ENCODE measurements around the gene TLN1.

The TLN1 gene

DNA sequence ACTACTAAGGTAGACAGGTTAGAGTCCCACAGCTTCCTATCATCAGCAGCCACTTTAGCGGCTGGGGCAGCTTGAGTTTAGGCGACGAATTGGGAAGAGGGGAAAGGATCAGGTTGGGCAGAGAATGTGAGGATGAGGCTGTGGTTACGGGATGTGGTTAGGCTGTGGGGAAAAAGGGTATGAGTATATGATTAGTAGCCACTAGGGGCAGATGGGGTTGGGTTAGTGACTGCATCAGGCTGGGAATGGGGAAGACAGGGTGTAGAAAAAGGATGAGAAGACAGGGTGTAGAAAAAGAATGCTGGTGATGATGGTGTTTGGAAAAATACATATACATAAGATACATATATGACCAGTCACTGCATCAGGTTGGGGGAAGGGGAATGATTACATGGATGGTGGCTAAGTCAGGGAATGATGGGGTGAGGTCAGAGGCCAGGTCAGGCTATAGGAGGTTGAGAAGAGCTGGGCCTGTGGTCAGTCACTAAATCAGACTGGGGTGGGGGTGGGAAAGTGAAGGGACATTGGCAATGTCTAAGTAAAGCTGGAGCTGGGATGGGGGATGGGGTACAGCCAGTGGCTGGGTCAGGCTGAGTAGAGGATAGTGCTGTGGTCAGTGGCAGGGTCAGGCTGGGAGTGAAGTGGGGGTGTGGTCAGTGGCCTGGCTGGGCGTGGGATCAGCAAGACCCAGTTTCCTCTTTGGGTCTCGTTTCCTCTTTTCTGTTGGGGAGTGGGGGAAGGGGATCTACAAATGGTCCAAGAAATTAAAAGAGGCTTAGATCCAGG is 2.1 kb downstream of the TLN1 start:
- DNase-seq (ENCODE audit: low read depth, low spot score) = peak; percentile 75

DNA sequence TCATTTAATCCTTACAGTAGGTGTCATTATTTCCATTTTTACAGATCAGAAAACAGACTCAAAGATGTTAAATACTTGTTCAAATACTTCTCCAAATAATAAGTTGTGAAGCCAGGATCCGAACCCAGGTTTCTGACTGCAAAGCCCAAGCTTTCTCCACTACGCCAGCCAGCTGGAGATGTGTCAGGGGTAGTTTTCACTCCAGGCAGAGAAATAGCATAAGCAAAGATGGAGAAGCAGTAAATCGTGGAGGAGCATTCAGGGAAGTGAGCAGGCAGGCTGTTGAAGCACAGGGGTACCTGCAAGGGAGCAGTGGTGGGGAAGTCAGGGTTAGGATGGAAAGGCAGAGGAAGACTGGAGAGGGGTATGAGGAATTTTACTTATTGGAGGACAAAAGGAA is 2.9 kb downstream of the TLN1 start:
- no peak for DNase-seq (ENCODE audit: low read depth, low spot score)

DNA sequence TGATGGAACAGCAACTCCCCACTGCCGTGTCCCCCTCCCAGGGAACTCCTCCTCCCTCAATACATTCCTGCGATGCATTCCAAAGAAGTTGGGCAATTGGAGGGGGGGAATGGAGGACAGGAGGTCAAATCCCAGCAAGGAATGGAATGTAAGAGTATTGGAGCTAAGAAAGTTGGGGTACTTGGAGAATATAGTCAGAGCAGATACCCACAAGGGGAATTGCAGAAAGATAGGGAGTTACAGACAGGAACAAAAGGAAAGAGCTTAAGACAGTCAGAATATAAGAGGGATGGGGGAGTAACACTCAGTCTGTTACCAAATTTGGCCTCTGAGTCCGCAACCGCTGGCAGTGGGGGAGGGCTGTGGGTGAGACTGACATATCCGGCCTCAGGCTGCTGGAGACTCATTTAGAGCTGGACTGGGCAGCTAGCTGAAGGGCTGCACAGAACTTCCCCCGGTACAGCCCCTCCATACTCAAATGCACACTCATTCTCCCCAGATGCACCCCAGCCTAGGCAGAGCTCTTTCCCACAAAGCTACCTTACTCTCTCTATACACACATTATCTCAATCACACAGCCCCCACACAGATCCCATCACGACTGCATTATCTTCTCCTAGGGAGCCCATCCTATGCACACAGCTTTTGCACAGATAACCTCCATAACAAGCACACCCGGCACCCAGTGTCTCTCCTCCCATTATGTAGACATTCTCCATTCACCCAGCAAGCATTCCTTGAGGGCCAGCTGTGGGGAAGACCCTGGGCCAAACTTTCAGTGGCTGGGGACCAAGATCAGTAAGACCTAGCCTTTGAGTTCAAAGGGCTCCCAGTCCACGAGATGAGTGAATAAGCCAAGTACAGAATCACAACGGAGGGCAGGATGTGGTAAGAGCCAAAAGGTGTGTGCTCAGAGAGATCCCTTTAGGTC is 3.7 kb downstream of the TLN1 start:
- DNase-seq (ENCODE audit: low read depth, low spot score) = peak; percentile 82

- peak; percentile 29 for DNase-seq (ENCODE audit: low read depth, low spot score)
Observed at GRCh38 chr9:35727676-35728040, 4.3 kb downstream of the TLN1 start.

- no peak for DNase-seq (ENCODE audit: low read depth, low spot score)
Observed at GRCh38 chr9:35726931-35727330, 5.1 kb downstream of the TLN1 start.

DNA sequence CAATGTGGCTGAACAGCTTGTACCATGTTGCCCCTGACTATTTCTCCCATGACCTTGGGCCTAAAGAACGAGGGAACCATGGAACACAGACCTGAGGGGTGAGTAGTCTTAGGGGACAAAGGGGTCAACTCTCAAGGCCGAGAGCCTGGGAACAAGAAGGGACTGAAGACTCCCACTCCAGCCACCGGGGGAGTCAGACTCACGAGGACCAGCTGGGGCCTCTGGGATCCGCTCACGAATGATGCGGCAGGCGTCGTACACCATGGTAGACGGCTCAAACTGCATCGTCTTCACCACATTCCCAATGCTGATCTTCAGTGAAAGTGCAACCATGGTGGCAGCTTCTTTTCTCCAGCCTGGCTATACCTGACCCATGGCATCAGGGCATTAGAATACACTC is 6.6 kb downstream of the TLN1 start:
- DNase-seq (ENCODE audit: low read depth, low spot score) = no peak

- no peak for DNase-seq (ENCODE audit: low read depth, low spot score)
Observed at GRCh38 chr9:35723908-35724307, 8.1 kb downstream of the TLN1 start.

- no peak for DNase-seq (ENCODE audit: low read depth, low spot score)
Observed at GRCh38 chr9:35723426-35723825, 8.6 kb downstream of the TLN1 start.

GRCh38 chr9:35719546-35719945 is 12.4 kb downstream of the TLN1 start:
- DNase-seq (ENCODE audit: low read depth, low spot score) = no peak

- no peak for DNase-seq (ENCODE audit: low read depth, low spot score)
Observed at GRCh38 chr9:35718721-35719511, 13.1 kb downstream of the TLN1 start.

DNA sequence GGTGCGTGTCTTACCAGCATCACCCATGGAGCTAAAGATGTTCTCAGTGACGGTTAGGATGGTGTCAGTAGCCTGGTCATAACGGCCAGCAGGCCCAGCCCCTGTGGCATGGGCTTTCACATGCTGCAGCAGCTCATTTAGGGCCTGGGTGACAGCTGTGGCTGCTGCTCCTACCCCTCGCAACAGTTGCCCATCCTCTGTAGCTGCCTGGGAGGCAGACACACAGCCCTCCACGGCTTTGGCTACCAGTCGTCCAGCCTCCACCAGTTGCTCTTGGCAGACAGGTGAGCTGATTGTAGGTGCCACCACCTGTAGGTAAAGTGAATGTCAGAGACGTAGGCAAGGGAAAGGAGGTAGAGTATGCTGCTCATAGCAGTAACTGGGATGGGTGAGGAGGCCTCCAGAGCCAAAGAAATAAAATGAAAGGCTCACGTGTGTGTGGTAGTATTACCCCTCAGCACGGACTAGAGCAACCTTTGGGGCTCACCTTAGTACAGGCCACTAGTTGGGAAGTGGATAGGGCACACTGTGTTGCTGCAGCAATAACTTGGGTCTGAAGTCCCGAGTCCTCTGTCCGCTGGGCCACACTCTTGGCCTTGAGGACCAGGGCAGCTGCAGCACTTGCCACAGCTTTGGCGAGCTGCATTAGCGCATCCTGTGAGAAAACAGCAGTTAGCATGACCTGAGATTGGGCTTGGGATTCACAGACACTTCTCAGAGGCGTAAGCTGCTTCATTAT is 14.7 kb downstream of the TLN1 start:
- DNase-seq (ENCODE audit: low read depth, low spot score) = no peak

GRCh38 chr9:35716230-35716629 is 15.8 kb downstream of the TLN1 start:
- DNase-seq (ENCODE audit: low read depth, low spot score) = no peak

DNA sequence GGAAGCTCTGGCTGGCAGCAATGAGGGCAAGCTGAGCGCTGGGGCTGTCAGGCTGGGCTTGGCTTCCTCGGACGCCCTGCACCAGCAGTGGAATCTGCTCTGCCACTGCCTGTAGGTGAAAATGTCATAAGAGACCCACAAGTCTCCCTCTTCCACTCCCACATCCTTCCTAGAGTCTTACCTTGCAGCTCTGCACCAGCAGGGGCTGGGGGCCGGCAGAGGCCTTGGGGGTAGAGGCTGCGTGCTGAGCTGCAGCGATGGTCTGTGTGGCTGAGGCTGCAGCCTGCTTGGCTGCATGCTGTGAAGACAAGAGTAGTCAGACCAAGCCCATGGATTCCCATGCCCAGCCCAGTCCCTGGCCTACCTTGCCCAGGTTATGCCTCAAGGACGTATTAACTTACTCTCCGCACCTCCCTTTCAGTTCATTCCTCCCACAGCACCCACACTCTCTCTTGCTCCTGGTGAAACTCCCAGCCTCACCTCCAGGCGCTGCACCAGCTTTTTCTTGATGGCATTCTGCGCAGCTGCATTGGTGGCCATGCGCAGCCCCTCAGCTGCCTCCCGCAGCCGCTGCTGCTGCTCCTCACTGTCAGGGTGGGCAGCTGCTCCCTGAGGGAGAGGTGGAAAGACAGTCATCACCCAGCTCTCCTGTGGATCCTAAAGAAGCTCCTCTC is 17.3 kb downstream of the TLN1 start:
- no peak for DNase-seq (ENCODE audit: low read depth, low spot score)

- DNase-seq (ENCODE audit: low read depth, low spot score) = no peak
Observed at GRCh38 chr9:35714123-35714522, 17.9 kb downstream of the TLN1 start.

- no peak for DNase-seq (ENCODE audit: low read depth, low spot score)
Observed at GRCh38 chr9:35713578-35713977, 18.4 kb downstream of the TLN1 start.

GRCh38 chr9:35712762-35713400 is 19.1 kb downstream of the TLN1 start:
- no peak for DNase-seq (ENCODE audit: low read depth, low spot score)

DNA sequence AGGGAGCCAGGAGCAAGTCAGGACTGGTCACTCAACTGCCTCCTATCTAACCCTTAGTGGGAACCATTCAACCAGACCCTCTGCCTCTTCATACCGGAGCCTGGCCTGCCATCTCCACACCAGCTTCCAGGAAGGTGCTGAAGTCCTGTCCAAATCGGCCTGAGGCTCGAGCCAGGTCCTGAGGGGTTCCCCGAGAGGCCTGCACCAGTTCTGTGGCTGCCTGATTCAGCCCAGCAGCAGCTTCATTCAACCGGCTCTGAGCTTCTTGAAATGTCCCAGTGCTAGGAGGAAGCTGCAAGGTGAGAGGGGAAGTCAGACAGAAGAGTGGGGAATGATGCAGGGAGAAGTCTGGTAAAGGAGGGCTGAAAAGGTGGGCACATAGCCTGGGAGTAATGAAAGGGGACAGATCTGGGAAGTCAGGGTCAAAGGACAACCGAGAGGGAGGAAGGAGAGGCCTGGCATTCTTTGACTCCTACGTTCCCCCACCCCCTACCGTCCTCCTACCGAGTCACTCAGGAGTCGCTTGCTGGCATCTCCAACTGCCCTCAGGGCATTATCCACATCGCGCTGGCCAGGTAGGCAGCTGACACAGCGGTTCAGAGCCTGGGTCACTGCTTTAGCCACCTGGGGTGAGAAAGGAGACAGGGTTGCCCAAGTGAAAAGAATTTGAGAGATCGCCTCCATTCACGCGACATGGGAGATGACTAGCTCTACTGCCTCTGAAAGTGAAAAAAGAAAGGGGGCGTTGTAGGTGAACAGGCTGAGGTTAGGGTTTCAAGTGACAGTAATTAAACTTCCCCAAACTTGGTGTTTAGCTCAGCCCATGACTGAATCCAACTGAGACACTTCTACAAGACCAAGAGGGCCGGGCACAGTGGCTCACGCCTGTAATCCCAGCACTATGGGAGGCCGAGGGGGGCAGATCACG is 20.2 kb downstream of the TLN1 start:
- DNase-seq (ENCODE audit: low read depth, low spot score) = peak; percentile 71

DNA sequence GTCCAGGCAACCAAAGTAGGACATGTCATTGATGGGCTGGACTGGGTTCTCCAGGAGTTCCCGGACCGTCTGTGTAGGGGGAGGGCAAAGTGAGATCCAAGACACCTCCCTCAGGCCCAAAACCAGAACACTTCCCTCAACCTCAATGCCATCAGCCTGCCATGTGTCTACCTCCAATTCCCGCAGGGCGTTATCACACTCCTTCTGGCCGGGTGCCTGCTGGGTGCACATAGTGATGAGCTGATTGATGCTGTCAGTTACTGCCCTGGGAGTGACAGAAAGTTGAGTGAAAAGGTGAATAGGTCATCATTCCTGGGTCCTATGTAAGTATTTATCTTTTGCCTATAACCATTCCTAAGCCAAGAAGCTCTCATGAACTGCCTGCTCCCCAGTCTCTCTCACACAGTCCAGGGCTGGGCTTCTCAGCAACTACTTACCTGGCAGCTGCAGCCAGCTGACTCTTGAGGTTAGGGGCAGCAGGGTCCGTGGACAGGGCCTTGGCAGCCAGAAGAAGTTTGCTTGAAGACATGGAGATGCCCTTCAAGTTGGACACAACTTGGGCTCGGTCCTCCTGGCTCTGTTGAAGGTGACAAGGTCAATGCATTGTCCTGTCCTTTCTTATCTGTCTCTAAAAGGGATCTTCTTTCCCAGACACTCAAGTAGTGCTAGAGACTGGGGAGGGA is 21.0 kb downstream of the TLN1 start:
- DNase-seq (ENCODE audit: low read depth, low spot score) = no peak

DNA sequence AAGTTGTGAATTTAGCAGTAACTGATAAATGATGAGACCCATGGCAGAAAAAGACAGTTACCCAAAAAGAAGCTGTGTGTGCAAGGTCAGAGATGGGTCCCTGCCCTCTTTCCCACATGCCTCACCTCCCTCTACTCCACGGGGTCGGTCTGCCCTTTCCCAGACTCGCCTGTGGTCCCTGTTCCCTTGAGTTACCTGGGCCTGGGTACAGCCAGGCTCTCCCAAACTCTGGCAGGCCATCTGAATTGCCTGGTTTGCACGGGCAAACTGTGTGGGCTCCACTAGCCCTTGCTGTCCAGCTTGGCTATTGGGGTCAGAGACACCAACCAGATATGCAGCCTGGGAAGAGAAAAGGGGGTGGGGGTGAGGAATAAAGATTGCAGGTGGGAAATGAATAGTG is 23.8 kb downstream of the TLN1 start:
- DNase-seq (ENCODE audit: low read depth, low spot score) = no peak

Data from ELF-1 (cell line).